GM19467 (cell line): Measurements from ENCODE around the gene ZCCHC12.

Experiments used
- ATAC-seq: cut with Tn5 transposase; IDR thresholded peaks from one replicate; pipeline ENCODE4 v1.9.1; 2021; ENCODE audit warnings: mild to moderate bottlenecking, moderate library complexity; ENCODE audit not compliant: unreplicated experiment

Gene ZCCHC12

GRCh38 chrX:118865231-118865630, 41.6 kb downstream of the ZCCHC12 start:
- ATAC-seq, result no peak

- ATAC-seq, result no peak
These were observed 43.6 kb downstream of the ZCCHC12 start for GRCh38 chrX:118867251-118867650.

- no peak for ATAC-seq
These were observed 48.5 kb downstream of the ZCCHC12 start for GRCh38 chrX:118872102-118872566.
